ENCODE measurements around the gene CMAS.
"Not testable (repeated sequence)": the region's sequence is repeated elsewhere in the genome, so short reads cannot be mapped to it uniquely, and the experiment has no call there.

The CMAS gene

DNA sequence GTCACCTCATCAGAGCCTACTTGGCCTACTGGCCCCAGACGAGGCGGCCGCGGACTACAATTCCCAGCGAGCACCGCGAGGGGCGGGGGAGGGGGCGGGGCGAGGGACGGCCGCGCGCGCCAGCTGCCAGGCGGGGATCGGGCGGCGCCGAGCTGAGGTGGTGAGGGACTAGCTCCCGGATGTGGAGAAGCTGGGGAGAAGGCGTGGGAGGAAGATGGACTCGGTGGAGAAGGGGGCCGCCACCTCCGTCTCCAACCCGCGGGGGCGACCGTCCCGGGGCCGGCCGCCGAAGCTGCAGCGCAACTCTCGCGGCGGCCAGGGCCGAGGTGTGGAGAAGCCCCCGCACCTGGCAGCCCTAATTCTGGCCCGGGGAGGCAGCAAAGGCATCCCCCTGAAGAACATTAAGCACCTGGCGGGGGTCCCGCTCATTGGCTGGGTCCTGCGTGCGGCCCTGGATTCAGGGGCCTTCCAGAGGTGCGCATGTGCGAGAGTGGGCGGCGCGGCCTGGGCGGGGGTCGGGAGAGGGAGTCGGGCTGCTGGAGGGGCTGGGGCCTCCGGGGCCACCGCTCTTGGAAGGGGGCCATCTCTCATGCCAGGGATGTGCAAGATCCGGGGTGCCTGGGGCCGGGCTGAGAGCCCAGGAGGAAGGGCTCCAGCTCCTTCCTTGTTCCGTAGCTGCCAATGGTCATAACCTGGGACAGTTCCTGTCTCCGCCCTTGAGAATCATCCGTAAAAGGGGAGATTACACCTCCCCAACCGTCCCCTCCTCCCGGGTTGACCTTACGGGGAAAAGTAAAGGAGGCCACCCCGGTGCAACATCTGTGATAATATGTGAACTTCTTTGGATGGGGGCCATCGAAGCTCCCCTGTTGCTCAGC is at the start of gene CMAS:
CMAS (plus strand) TSS at position 129 of the 878 bp plus-strand sequence; CDS start at position 215, 86 bp downstream.
- peak; percentile 77 for DNase-seq (ENCODE audit: low read depth)

GRCh38 chr12:21998295-21998694 is 47.7 kb upstream of the CMAS start:
- DNase-seq (ENCODE audit: low read depth), result no peak

DNA sequence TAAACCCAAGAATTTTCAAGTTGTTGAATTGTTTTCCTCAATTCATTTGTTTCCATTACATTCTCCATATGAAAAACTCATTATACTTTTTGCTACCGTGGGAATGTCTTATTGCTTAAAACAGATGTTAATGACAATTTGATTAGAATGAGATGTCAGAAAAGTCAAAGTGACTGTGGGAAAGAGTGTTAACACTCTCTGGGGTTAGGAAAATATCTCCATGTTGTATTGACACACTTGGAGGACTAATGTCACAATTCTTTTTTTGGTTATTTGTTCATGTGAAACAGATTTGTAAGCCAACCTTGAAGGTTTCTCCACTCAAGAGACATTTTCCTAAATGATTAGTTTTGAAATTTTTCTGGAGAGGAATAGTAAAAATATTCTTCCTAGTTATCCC is 47.2 kb upstream of the CMAS start:
- no peak for DNase-seq (ENCODE audit: low read depth)

DNA sequence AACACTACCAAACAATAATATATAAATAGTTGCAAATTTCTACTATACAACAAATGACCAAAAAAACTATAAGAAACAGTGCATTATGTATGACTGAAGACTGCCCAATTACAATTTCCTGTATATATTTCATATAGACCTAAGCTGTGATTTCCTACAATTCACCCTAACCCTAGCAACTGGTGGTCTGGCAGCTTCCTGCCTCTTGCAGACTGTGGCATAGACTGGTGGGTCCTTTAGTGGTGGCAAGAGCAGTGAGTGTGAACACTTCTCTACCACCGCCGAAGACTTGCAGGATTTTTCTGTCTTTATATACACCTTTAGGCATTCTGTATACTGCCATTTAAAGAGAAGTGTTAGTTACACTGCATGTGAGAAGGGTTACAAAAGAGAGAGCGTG is 43.6 kb upstream of the CMAS start:
- DNase-seq (ENCODE audit: low read depth), result no peak

DNA sequence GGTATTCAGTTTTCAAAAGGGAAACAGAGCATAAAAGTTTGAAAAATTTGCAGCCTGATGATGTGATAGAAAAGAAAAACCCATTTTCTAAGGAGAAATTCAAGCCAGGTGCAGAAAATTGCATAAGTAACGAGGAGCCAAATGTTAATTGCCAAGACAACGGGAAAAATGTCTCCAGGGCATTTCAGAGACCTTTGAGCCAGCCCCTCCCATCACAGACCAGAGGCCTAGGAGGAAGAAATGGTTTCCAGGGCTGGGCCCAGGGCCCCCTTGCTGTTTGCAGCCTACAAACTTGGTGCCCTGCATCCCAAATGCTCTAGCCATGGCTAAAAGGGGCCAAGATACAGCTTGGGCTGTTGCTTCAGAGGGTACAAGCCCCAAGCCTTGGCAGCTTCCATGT is 38.2 kb upstream of the CMAS start:
- DNase-seq (ENCODE audit: low read depth), result not testable (repeated sequence)

GRCh38 chr12:22008196-22008595 is 37.8 kb upstream of the CMAS start:
- no peak for DNase-seq (ENCODE audit: low read depth)

DNA sequence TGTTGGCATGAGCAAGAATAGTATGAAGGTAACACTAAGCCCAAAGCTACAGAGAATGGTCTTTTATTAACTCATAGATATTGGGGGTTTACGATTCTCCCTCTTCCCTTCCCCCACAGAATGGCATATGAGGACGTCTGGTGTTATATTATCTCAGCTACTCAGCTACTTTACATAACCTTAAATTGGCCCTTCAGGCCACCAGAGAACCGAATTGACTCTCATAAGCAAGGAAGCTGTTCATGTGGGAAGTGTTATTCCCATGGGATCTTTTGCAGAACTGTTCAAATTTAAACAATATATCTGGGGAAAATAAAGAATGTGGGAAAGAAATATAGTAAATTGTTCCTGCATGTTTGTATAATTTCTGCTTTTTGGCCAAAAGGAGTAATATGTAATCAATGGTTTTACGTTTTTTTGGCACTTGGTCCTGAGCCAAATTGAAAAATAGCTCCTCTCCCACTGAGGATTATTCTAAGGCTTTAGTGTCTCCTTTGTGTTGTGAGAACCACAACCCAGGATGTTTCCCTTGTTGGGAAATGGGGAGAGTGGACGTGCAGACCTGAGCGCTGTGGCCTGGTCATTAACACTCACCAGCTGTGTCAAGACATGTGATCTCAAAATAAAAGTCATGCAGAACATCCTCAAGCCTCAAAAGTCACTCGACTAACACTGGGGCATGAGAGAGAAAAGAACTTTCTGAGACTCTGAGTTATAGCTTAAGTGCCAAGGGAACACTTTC is 31.8 kb upstream of the CMAS start:
- no peak for DNase-seq (ENCODE audit: low read depth)

DNA sequence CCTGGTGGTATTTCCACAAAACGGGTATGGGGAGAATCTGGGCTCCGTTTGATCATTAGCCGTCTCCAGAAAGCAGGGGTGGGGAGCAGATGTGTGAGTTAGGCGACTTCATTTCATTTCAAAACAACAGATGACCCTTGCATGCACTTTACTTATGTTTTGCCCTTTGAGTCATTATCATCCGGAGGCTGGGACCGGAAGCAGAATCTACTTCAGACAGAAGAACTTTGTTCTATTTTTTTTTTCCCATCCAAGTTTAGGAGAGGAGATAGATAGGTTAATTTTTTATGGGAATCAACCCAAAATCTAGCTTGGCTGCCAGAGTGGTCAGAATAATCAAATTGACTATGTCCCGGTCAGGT is 31.3 kb upstream of the CMAS start:
- no peak for DNase-seq (ENCODE audit: low read depth)

DNA sequence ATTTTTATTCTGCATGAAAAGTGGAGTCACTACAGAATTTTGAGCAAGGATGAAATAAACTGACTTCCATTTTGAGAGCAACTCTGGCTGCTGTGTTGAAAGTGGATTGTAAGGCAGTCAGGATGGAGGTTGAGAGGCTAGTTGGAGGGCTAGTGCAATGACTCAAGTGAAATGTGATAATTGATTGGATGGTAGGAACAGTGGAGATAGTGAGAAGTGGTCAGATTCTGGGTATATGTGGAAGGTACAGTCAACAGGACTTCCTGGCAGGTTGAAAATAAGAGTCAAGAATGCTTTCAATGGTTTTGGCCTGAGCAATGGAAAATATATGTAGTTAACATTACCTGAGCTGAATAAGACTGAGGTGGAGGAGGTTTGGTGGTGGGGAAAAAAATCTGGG is 29.0 kb upstream of the CMAS start:
- no peak for DNase-seq (ENCODE audit: low read depth)

- DNase-seq (ENCODE audit: low read depth), result no peak
Observed at GRCh38 chr12:22018860-22019259, 27.2 kb upstream of the CMAS start.

DNA sequence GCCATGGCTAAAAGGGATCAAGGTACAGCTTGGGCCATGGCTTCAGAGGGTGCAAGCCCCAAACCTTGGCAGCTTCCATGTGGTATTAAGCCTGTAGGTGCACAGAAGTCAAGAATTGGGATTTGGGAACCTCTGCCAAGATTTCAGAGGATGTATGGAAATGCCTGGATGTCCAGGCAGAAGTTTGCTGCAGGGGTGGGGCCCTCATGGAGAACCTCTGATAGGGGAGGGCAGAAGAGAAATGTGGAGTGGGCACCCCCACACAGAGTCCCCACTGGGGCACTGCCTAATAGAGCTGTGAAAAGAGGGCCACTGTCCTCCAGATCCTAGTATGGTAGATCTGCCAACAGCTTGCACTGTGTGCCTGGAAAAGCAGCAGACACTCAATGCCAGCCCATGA is 22.5 kb upstream of the CMAS start:
- DNase-seq (ENCODE audit: low read depth), result not testable (repeated sequence)

- DNase-seq (ENCODE audit: low read depth), result no peak
Observed at GRCh38 chr12:22029491-22029890, 16.5 kb upstream of the CMAS start.

DNA sequence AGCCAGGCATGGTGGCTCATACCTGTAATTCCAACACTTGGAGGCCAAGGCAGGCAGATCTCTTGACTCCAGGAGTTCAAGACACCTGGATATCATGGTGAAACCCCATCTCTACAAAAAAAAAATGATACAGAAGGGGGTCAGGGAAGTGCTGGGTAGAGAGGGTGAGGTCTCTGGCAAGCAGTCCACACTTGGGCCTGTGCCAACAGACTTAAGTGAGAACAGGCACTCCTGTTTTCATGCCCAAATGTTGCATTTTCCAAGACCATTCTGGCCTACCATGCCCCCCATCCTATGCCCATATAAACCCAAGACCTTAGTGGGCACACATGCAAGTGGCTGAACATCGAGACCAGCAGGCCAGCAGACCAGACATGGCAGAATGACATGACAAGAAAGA is 16.0 kb upstream of the CMAS start:
- DNase-seq (ENCODE audit: low read depth), result no peak

DNA sequence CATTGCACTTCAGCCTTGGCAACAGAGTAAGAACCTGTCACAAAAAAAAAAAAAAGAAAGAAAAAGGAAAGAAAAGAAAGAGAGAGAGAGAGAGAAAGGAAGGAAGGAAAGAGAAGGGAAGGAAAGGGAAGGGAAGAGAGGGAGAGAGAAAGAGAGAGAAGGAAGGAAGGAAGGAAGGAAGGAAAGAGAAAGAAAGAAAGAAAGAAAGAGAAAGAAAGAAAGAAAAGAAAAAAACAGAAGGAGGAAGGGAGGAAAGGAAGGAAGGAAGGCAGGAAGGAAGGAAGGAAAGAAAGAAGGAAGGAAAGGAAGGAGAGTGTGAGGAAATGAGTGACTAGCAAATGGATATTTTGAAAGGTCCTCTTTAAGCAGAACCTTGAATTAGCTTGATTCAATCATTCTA is 13.3 kb upstream of the CMAS start:
- DNase-seq (ENCODE audit: low read depth), result no peak

- DNase-seq (ENCODE audit: low read depth), result peak; percentile 20
Observed at GRCh38 chr12:22034709-22035506, 11.1 kb upstream of the CMAS start.

DNA sequence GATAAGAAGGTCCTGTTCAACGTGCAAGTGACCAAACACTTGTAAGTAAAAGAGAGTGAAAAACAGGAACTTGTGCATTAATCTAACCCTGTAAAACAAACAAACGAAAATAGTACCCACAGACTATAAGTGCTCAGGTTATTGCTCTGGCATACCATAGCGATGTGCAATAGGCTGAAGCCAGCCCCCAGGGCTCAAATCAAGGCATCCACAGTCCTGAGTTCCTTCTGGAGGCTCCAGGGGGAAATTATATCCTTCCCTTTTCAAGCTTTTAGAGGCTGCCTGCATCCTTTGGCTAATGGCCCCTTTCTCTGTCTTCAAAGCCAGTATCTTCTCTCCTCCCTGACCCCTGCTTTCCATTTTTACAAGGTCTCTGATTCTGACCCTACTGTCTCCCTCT is 8.1 kb upstream of the CMAS start:
- no peak for DNase-seq (ENCODE audit: low read depth)

- DNase-seq (ENCODE audit: low read depth), result no peak
Observed at GRCh38 chr12:22038734-22039133, 7.3 kb upstream of the CMAS start.

DNA sequence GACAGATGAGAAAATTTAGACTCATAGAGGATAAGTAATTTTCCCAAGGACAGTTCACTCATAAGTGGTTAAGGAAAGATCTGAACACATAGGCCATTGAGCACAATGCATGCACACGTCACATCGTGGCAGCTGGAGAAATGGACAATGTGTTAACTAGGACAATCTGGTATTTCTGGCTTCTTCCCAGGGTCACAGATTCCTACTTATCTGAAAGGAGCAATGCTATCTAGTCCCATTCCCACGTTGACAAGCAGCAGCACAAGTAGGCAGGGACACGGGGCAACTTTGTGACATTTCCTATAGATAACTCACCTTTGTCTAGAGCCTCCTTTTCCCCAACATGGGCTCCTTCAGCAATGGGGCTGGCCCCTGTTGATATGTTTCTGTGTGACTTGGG is 6.7 kb upstream of the CMAS start:
- no peak for DNase-seq (ENCODE audit: low read depth)

DNA sequence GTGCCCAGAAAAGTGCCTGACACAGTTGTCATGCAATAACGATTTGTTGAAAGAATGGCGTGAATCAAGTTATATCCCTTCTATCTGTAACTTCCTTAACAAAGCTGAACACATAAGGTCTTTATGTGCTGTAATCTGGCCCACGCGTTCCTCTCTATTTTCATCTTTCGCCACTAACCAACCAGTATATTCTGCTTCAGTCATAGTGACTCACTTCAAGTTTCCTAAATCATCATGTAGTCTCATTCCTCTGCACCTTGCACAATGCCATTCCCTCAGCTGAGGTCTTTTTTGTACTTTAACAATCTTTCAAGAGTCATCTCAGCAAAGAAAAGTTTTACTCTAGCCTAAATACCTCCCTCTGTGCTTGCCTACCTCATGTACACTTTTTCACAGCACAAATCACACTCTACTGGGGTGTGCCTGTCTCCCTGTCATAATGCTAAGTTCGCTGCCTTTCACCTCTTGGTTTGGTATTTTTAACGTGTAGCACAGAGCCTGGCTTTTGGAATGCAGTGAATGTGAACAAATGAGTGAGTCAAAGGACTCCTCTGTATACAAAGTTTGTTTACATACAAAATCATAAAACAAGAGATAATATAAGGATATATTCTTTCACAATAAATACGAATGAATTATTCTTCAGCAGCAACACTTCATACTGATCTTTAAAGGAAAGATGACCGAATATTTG is 2.9 kb upstream of the CMAS start:
- no peak for DNase-seq (ENCODE audit: low read depth)

DNA sequence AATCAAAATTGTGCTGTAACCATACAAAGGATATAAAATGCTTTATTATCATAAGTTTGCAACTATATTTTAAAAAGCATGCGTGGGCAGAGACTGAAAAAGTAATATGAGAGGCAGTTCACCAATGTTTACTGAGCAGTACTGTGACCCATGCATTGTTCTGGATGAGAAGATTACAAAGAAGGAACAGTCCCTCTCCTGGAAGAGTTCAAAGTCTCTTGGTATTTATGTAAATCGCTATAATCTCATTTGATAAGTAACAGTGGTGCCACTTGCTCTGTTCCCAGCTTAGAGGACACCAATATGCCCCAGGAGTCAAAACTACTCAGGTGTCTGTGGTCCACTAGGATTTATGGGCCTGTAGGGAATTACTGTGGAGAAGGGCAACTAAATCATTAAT is 2.1 kb upstream of the CMAS start:
- DNase-seq (ENCODE audit: low read depth), result no peak

DNA sequence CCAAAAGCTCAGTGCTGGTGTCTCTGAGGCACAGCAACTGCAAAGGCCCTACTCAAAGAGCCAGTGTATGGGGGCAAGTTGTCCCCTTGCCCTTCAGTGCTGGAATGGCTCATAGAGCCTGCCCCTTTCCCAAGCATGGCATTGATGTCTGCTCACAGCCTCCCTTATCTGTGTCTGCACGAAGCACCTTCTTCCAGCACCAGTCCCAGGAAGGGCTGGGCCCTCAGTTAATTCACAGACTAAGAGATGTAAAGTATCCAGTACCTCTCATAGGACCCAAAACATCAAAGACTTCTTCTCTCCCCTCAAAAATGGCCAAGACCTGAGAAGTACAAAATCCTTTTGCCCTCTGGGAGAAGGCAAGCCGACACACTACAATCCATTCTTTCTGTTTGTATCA is 1.6 kb upstream of the CMAS start:
- DNase-seq (ENCODE audit: low read depth), result no peak

DNA sequence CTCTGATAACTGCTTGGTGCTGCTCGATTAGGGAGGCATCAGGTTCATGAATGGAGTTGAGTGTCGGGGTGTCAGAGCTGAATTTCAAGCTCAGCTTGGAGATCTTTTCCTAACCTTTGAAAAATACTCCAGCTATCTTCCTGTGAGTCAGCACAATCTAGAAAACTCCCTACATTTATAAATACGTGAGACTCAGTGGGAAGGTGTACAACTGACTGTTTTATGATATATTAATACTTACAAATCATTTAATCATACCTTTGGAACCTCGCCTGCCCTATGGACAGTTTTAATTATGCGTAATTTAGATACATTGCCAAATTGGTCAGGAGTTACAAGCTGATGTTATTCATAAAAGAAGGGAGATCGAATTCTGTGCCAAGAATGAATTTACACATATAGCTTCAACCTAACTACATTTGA is 961 bp downstream of the CMAS start:
- no peak for DNase-seq (ENCODE audit: low read depth)
